Stomach (tissue), 4 donors: ENCODE results near the gene C2CD2.

Source experiments
- POLR2A ChIP-seq, 4 donors: fragments of 450-650 bp; IDR thresholded peaks; one replicate each; pipeline ENCODE4 v1.6.1; 2016; ENCODE audit warnings: antibody characterized with exemption in 4 of 4, control low read depth in 2 of 4, mild to moderate bottlenecking in 1 of 4, moderate library complexity in 1 of 4
- POLR2AphosphoS5 ChIP-seq, 3 donors: sonication (generic); formaldehyde crosslinking; IDR thresholded peaks; one replicate each; pipeline ENCODE4 v1.6.1; 2016; ENCODE audit warnings: antibody characterized with exemption in 3 of 3
- TF ChIP-seq, protein P1 (sequence below), 7 experiments: fragments of 450-650 bp in 4 of 7; fragments of 200-600 bp in 3 of 7; sonication (generic) in 3 of 7; IDR thresholded peaks; one replicate each; pipeline ENCODE4 v1.5.1; 2016 to 2019; ENCODE audit warnings: antibody characterized with exemption in 7 of 7, control low read depth in 2 of 7, mild to moderate bottlenecking in 1 of 7

DNA sequence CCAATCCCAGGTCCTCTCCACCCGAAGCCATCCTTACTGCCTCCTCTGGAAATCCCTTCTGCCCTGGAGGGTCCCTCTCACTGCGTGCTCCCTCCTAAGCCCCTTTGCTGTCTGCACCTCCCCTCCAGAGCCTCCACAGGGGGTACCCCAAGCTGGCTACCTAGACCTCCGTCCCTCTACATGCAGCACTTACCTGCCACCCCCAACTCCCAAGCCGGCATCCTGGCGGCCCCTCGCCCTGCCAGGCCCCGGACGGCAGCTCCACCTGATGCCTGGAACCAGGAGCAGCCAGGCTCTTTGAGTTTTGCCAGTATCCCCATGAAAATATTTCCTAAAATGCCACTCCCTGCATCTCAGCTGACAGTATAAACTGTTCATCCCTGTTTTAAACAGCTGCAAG lies 78.7 kb downstream of the C2CD2 start:
- TF ChIP-seq, protein P1, sequence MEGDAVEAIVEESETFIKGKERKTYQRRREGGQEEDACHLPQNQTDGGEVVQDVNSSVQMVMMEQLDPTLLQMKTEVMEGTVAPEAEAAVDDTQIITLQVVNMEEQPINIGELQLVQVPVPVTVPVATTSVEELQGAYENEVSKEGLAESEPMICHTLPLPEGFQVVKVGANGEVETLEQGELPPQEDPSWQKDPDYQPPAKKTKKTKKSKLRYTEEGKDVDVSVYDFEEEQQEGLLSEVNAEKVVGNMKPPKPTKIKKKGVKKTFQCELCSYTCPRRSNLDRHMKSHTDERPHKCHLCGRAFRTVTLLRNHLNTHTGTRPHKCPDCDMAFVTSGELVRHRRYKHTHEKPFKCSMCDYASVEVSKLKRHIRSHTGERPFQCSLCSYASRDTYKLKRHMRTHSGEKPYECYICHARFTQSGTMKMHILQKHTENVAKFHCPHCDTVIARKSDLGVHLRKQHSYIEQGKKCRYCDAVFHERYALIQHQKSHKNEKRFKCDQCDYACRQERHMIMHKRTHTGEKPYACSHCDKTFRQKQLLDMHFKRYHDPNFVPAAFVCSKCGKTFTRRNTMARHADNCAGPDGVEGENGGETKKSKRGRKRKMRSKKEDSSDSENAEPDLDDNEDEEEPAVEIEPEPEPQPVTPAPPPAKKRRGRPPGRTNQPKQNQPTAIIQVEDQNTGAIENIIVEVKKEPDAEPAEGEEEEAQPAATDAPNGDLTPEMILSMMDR (IDR thresholded peaks at IDR 0.05) = no peak
- TF ChIP-seq POLR2A (IDR thresholded peaks at IDR 0.05) (no peak), POLR2AphosphoS5 (IDR thresholded peaks at IDR 0.05) (no peak)
